HG02981 (cell line): ENCODE measurements around the gene LMAN2L.

Experiments used
- ATAC-seq: cut with Tn5 transposase; IDR thresholded peaks from one replicate; pipeline ENCODE4 v1.9.1; 2021; ENCODE audit warnings: mild to moderate bottlenecking, moderate library complexity; ENCODE audit not compliant: unreplicated experiment

The LMAN2L gene

GRCh38 chr2:96715658-96716057 lies 24.2 kb downstream of the LMAN2L start:
- ATAC-seq, result no peak

- no peak for ATAC-seq
These were observed 28.9 kb downstream of the LMAN2L start for GRCh38 chr2:96710985-96711384.

GRCh38 chr2:96703021-96703751 lies 36.7 kb downstream of the LMAN2L start:
- no peak for ATAC-seq

- ATAC-seq, result no peak
These were observed 37.6 kb downstream of the LMAN2L start for GRCh38 chr2:96702098-96702785.

GRCh38 chr2:96701636-96702035 lies 38.2 kb downstream of the LMAN2L start:
- ATAC-seq, result no peak

GRCh38 chr2:96700086-96700485 lies 39.8 kb downstream of the LMAN2L start:
- no peak for ATAC-seq

GRCh38 chr2:96699621-96700020 lies 40.2 kb downstream of the LMAN2L start:
- ATAC-seq, result no peak

- ATAC-seq, result no peak
These were observed 40.8 kb downstream of the LMAN2L start for GRCh38 chr2:96699021-96699420.

- ATAC-seq, result no peak
These were observed 41.5 kb downstream of the LMAN2L start for GRCh38 chr2:96698221-96698861.

GRCh38 chr2:96697476-96697875 lies 42.4 kb downstream of the LMAN2L start:
- no peak for ATAC-seq

GRCh38 chr2:96695602-96696001 lies 44.3 kb downstream of the LMAN2L start:
- ATAC-seq, result no peak

- ATAC-seq, result no peak
These were observed 44.9 kb downstream of the LMAN2L start for GRCh38 chr2:96694816-96695455.

- no peak for ATAC-seq
These were observed 45.6 kb downstream of the LMAN2L start for GRCh38 chr2:96694279-96694678.

- ATAC-seq, result no peak
These were observed 46.3 kb downstream of the LMAN2L start for GRCh38 chr2:96693286-96694200.

- no peak for ATAC-seq
These were observed 47.5 kb downstream of the LMAN2L start for GRCh38 chr2:96692094-96692971.

- no peak for ATAC-seq
These were observed 48.7 kb downstream of the LMAN2L start for GRCh38 chr2:96691022-96691612.

- ATAC-seq, result no peak
These were observed 49.4 kb downstream of the LMAN2L start for GRCh38 chr2:96690306-96691021.

GRCh38 chr2:96689431-96689991 lies 50.4 kb downstream of the LMAN2L start:
- ATAC-seq, result no peak
